Colon (tissue), 2 donors: ENCODE results near the gene GXYLT2.
"Not testable (repeated sequence)": the region's sequence is repeated elsewhere in the genome, so short reads cannot be mapped to it uniquely, and the experiment has no call there.

Experiments used
- FAIRE-seq: peaks from 2 replicates; lab custom pipeline; 2012; peaks lifted over from hg19 to GRCh38; lab: Jason Lieb, UNC
- donor health status: control.
- donor health status: control.

GXYLT2 gene

GRCh38 chr3:72973786-72974185, 85.9 kb downstream of the GXYLT2 start:
- FAIRE-seq, result no peak

- no peak for FAIRE-seq
These were observed 87.1 kb downstream of the GXYLT2 start for GRCh38 chr3:72974956-72975355.

DNA sequence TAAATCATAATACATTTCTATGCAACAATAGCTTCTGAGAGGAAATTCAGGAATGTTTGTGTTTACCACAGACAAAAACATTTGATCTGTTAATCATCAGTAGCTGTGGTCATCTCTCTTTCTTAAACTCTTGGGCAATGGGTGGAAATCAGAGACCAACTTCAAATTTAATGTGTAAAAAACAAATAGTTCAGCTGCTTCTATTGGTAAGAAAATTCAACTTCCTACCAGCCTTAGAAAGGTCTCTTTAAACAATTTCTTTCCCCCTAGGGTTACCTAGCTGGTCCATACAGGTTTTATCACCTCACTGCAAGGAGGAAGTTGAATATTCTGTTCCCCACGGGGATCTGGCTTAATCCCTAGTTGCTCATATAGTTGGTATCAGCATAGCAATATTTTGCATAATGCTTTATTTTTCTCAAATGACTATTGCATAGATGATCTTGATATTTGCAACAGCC, 88.5 kb downstream of the GXYLT2 start:
- FAIRE-seq, result no peak

DNA sequence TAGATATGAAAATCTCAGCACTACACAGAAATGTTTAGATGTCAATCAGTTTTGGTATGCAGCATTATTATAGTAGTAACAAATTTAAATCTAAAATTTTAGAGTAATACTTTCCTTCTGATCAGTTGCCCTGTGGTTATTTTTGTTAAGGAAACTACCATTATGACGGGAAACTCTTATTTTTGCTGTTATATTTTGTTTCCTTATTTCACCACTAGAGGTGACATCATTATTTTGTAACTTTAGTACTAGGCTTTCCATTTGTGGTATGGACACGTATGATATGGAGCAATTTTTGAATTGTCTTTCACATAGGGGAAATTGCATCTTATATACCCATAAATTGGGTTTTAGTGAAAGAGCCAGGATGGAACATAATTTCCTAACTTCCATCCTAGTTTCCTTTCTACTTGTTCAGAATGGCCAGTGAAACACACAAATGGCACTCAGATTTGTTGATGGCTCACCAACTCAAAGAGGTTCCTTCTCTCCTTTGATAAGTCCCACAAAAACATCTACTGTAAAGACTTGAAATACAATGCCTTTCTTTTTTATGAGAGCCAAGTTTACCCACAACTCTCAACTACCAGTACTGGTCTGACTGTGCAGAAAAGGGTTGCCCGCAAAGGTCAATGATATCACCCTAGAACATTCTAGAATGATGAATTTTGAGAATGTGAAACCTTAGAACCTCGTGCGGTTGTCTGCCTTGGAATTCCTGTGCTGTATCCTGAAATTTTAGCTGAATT, 89.4 kb downstream of the GXYLT2 start:
- FAIRE-seq, result no peak

DNA sequence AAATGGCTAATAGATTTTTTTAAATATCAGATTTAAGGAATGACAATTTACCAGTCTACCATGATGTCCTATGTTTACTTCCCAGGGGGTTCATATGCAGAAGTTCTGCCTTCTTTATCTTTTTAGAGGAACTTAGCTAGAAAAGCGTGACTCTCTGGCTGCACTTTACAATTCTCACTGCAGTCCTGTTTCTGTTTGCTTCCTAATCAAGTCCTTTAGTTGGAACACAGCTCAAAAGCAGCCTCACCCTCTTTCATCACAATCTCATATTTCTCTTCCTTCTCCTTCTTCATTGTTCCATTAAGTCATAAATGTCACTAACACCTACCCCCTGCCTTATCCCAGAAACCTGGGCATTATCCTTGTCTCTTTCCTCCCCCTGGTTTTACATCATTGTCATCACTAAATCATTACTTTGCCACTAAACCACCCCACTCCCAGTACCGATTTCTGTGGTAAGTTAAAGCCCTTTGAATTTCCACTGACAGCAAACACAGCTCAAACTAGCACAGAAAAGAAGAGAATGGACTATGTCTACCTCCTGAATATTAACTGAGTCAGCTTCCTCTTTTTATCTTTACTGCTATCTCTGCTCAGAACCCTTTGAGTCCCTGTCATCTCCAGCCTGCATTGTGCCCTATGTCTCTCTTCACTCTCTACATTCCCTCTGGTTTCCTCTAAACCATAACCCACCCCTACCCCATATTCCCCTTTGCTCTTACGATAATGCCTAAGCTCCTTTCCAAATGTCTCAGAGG, 94.9 kb downstream of the GXYLT2 start:
- no peak for FAIRE-seq

DNA sequence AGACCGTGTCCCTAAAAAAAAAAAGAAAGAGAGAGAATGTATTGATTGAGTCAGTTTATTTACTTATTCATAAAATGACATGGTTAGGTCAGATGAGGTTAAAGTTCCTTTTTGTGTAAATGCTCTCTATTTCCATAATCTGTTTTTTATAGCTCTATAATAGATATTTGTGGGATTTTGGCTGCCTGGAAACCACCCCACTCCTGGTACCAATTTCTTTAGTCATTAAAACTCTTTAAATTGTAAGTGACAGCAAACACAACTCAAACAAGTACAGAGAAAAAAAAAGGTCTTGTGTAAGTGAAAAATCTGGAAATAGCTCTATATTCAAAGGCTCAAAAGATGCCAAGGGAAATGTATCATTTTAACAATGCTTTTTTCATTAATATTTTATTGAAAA, 97.7 kb downstream of the GXYLT2 start:
- no peak for FAIRE-seq

DNA sequence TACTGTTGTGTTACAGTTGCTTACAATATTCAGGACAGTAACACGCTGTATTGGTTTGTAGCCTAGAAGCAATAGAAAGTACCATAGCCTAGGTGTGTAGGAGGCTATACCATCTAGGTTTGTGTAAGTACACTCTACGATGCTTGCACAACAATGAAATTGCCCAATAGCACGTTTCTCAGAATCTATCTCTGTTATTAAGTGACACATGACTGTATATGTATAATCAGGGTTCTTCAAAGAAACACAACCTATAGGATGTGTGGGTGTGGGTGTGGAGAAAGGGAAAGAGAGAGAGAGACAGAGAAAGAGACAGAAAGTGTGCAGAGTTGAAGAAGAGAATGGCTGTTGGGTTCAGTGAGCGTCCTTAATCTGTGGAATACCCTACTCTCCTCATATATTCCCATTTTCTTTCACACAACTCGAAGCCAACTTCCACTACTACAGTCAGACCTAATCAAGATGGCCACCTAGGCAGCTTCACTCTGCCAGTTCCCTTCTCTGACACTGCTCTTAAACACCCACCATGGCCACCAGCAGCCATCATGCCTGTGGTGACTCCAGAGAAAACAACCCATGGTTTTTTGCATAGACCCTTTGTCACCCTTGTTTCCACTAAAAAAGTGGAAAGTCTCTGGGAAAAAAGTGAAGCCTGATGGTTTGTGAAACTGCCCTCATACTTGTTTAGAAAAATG, 103.0 kb downstream of the GXYLT2 start:
- FAIRE-seq, result no peak

GRCh38 chr3:72991522-72991921, 103.7 kb downstream of the GXYLT2 start:
- FAIRE-seq, result no peak

DNA sequence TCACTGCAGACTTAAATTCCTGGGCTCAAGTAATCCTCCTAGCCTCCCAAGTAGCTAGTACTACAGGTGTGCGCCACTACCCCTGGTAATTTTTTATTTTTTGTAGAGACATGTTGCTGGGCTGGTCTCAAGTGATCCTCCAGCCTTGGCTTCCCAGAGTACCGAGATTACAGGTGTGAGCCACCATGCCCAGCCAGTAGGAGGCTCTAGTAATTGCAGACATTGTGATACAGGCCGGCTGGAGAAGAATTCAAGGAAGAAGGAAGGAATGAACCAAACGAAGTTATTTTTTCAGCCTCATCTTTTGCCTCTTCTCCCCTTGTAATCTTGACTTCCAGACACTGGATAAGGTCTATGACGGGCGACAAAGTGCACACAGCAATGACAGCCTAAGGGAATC, 105.5 kb downstream of the GXYLT2 start:
- no peak for FAIRE-seq

DNA sequence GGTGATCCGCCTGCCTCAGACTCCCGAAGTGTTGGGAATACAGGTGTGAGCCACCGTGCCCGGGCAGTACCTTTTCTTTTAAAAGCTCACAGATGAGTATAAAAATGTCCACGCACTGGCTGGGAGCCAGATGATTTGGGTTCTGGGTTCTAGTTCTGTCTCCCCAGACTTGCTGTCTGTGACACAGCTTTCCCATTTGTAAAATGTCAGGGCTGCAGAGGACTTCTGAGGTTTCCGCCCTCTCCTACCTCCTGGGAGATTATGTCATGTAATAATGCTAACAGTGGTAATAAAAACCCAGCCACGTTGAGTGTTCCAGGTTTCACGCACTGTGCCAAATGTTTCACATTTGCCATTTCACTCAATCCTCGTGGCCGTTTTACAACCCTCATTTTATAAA, 107.5 kb downstream of the GXYLT2 start:
- no peak for FAIRE-seq

GRCh38 chr3:72996121-72996472, 108.3 kb downstream of the GXYLT2 start:
- no peak for FAIRE-seq

- no peak for FAIRE-seq
These were observed 108.9 kb downstream of the GXYLT2 start, which contains the start of gene PPP4R2 for GRCh38 chr3:72996473-72997333. Gene PPP4R2 (plus strand): TSS chr3:72996811. CDS start chr3:72997038, 227 bp downstream.

- FAIRE-seq, result no peak
These were observed 109.6 kb downstream of the GXYLT2 start for GRCh38 chr3:72997421-72997961.

GRCh38 chr3:72998466-72998865, 110.6 kb downstream of the GXYLT2 start:
- no peak for FAIRE-seq

- FAIRE-seq, result no peak
These were observed 112.1 kb downstream of the GXYLT2 start for GRCh38 chr3:72999951-73000350.

DNA sequence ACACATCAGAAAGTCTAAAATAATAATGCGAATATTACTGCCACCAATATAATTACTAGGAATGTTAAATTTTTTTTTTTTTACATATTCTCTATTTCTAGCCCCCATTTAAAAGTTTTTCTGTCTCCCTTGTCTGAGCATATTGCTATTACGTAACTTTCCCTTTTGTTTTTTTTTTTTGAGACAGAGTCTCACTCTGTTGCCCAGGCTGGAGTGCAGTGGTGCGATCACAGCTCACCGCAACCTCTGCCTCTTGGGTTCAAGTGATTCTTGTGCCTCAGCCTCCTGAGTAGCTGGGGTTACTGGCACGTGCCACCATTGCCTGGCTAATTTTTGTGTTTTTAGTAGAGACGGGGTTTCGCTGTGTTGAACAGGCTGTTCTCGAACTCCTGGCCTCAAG, 115.2 kb downstream of the GXYLT2 start:
- FAIRE-seq, result not testable (repeated sequence)

- FAIRE-seq, result no peak
These were observed 116.5 kb downstream of the GXYLT2 start for GRCh38 chr3:73004316-73004715.

DNA sequence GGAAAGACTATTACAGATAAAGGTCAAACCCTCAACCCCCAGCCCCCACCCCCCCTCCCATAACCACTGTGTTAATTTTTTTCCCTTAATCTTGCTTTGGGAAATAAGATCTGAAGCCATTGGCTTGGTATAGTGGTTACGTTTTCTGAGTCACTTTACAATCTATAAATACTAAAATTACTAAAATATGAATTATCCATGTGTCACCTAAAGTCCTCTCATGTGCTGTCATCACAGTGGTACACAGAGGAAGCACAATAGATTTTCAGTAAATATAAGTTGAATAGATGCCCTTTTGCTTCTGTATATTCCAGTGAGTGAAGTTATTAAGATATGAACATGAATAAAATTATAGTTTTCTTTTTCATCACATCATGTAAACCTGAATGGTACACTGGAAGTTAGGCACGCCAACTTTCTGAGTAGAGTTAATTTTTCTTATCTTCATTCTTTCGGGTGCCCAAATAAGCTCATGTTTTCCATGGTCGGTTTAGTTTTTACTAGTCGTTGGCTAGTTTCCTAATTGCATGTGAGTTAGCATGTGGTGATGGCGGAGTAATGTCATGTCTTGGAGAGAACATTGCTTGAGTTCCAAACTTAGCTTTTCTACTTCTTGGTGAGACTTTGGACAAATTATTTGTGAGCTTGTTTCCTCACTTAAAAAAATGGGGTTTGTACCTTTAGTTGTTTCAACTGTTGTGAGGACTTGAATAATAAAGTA, 120.3 kb downstream of the GXYLT2 start:
- FAIRE-seq, result no peak

DNA sequence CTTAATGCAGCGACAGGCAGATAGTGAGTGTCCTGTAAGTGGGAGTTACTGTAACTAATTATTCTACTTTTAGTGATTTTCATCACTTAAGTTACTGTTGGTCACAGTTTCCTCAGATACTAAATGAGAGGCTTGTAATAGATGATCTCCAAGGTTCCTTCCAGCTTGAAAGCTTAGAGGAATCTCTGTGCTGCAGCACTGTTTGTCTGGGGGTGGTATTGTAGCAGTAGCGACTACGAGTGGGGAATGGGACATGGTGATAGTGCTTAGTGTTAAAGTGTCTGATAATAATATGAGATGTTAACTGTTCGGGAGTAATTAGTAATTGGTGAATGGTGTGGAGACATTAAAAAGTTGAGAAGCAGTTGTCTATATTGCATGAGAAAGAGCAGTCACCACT, 121.2 kb downstream of the GXYLT2 start:
- no peak for FAIRE-seq

DNA sequence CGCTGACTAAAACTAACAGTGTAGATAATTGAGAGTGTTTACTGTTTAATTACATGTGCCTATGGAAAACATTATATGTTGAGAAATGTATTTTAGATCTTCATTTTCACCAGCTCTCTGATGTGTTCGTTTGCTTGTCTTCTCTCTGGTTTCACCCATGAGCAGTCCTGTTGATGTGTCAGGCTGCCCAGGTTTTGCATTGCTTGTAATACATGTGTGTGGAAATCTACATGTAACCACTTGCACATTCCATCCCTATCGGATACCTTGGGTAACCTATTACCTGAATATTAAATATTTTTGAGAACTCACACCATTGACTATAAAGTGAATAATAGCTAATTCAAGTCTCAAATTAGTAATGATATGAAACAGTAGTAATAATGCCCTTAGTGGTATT, 121.9 kb downstream of the GXYLT2 start:
- no peak for FAIRE-seq

DNA sequence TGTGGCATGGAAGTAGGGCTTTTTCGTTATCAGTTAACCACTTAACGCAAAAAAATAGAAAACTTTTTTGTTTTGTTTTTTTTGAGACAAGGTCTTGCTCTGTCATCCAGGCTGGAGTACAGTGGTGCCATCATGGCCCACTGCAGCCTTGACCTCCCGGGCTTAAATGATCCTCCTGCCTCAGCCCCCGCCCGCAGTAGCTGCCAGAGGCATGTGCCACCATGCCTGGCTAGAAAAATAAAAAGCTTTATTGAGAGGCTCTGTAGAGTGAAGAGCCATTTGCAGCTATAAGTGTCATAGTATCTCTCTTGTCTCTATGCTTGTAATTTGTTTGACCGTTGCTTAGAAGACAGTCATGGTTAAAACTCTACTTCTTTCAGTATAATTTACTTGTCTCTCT, 122.3 kb downstream of the GXYLT2 start:
- FAIRE-seq, result no peak
